Measurements from ENCODE around the gene SCARF2. TPM values are rescaled to one million over a fixed set of nuclear protein-coding genes. Genes with fewer than 3 reads are reported as not detected.

SCARF2 gene
- total and polyA plus RNA-seq, 10 donors = 1.1 to 18.0 (median 9.4) TPM

- 74 to 85% (median 80%) methylated on average over 10 to 13 of the region's 13 CpGs for WGBS, 5 donors
These were observed 3.3 kb upstream of the SCARF2 start for GRCh38 chr22:20440637-20441591.

GRCh38 chr22:20439928-20440575 is 2.4 kb upstream of the SCARF2 start:
- intact Hi-C loops (cut with DNase I; ENCODE audit: low total_unique reads) = no loop called here
- H3K9me3 ChIP-seq = no peaks in the 10 kb centered on the region
- H3K27ac ChIP-seq = no peak overlapping the region
- H3K4me1 ChIP-seq = peaks cover 0 to 65% (median 39%) of the 10 kb centered on the region in 6 donors
- WGBS, 5 donors = 93 to 100% (median 96%) methylated on average over 4 to 5 of the region's 5 CpGs
- DNase-seq = peak; percentile 62
- TF ChIP-seq POLR2A (IDR thresholded peaks at IDR 0.05) (no peak), POLR2AphosphoS5 (IDR thresholded peaks at IDR 0.05) (peak in 1 of 3 donors; percentile 9)
- TF ChIP-seq, protein P1, sequence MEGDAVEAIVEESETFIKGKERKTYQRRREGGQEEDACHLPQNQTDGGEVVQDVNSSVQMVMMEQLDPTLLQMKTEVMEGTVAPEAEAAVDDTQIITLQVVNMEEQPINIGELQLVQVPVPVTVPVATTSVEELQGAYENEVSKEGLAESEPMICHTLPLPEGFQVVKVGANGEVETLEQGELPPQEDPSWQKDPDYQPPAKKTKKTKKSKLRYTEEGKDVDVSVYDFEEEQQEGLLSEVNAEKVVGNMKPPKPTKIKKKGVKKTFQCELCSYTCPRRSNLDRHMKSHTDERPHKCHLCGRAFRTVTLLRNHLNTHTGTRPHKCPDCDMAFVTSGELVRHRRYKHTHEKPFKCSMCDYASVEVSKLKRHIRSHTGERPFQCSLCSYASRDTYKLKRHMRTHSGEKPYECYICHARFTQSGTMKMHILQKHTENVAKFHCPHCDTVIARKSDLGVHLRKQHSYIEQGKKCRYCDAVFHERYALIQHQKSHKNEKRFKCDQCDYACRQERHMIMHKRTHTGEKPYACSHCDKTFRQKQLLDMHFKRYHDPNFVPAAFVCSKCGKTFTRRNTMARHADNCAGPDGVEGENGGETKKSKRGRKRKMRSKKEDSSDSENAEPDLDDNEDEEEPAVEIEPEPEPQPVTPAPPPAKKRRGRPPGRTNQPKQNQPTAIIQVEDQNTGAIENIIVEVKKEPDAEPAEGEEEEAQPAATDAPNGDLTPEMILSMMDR (IDR thresholded peaks at IDR 0.05 in 8 of 11, conservative IDR thresholded peaks at IDR 0.05 in 3 of 11) = no peak
- H3K36me3 ChIP-seq = peaks cover 0 to 44% (median 20%) of the 10 kb centered on the region in 6 donors
- no peak overlapping the region for H3K4me3 ChIP-seq
- H3K27me3 ChIP-seq (replicated peaks in 1 of 7) = peaks cover 0 to 40% (median 32%) of the 10 kb centered on the region in 7 donors

More at GRCh38 chr22:20440637-20441591, 3.3 kb upstream of the SCARF2 start:
- Histone ChIP-seq H3K27ac (peak overlapping the region in 4 of 8 donors; percentile 39 to 54 (median 43)), H3K4me3 (no peak overlapping the region), H3K27me3 (replicated peaks in 1 of 7) (peaks cover 0 to 31% (median 25%) of the 10 kb centered on the region in 7 donors), H3K9me3 (no peaks in the 10 kb centered on the region), H3K4me1 (peaks cover 0 to 57% (median 34%) of the 10 kb centered on the region in 6 donors), H3K36me3 (peaks cover 0 to 53% (median 28%) of the 10 kb centered on the region in 6 donors)
- intact Hi-C loops (cut with DNase I; ENCODE audit: low total_unique reads) = no loop called here
- DNase-seq = peak; percentile 50
- TF ChIP-seq POLR2A (IDR thresholded peaks at IDR 0.05) (no peak), POLR2AphosphoS5 (IDR thresholded peaks at IDR 0.05) (no peak)
- TF ChIP-seq, protein P1 (IDR thresholded peaks at IDR 0.05 in 8 of 11, conservative IDR thresholded peaks at IDR 0.05 in 3 of 11) = no peak

DNA sequence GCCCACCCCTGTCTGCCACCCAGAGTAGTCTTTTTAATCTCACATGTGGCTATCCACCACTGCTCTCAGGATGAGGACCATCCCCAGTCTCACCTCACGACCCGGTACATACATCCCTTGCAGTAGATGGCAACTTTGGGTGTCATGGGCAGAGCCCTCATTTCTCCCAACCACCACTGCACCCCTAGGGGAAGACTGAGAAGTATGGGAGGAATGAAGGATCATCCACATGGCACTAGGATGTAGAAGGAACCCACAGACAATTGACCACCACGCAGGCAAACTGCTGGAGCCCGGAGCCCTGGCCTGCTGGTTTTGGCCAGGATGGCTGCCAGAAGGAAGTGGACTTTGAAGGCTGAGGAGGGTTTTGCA is 1.9 kb upstream of the SCARF2 start:
- H3K4me3 ChIP-seq = no peak overlapping the region
- H3K9me3 ChIP-seq = no peaks in the 10 kb centered on the region
- TF ChIP-seq POLR2A (IDR thresholded peaks at IDR 0.05) = no peak
- TF ChIP-seq POLR2AphosphoS5 (IDR thresholded peaks at IDR 0.05) = no peak
- TF ChIP-seq, protein P1 (IDR thresholded peaks at IDR 0.05 in 8 of 11, conservative IDR thresholded peaks at IDR 0.05 in 3 of 11) = no peak
- intact Hi-C loops (cut with DNase I; ENCODE audit: low total_unique reads) = no loop called here
- peaks cover 0 to 70% (median 40%) of the 10 kb centered on the region in 6 donors for H3K4me1 ChIP-seq
- peaks cover 0 to 39% (median 16%) of the 10 kb centered on the region in 6 donors for H3K36me3 ChIP-seq
- 88 to 100% (median 92%) methylated on average over 4 of the region's 4 CpGs for WGBS, 5 donors
- DNase-seq = peak; percentile 15
- no peak overlapping the region for H3K27ac ChIP-seq
- H3K27me3 ChIP-seq (replicated peaks in 1 of 7) = peaks cover 0 to 45% (median 32%) of the 10 kb centered on the region in 7 donors

Data from spleen (tissue), 11 donors.